T-helper 1 cell treated with Interleukin-12 subunit alpha and Interleukin-12 subunit beta and Interleukin-4 antibody, amounts not matched to agents 30 ng/mL and 1 ng/mL, for 36 hours (primary cell): ENCODE results near the gene PDIA2. TPM values are rescaled to one million over a fixed set of nuclear protein-coding genes. Genes with fewer than 3 reads are reported as not detected.

Experiments
- intact Hi-C: fragments of 100-400 bp; cut with micrococcal nuclease; formaldehyde crosslinking; loops from one replicate; pipeline ENCODE4 v1.15.1; 2024
- total RNA-seq: library from RNA; stranded (reverse); gene quantifications from 2 replicates; pipeline ENCODE4 v1.2.3, GENCODE V29; 2022

The PDIA2 gene
- total RNA-seq, 1 donor from 2014 or later: not detected

- intact Hi-C loops: no loop called here
Observed at GRCh38 chr16:296276-296675, 13.3 kb downstream of the PDIA2 start.

GRCh38 chr16:296806-297510 is 14.0 kb downstream of the PDIA2 start:
- intact Hi-C loops: no loop called here

GRCh38 chr16:297832-298231 is 14.9 kb downstream of the PDIA2 start:
- intact Hi-C loops: no loop called here

- intact Hi-C loops: no loop called here
Observed at GRCh38 chr16:301235-301634, 18.3 kb downstream of the PDIA2 start.

GRCh38 chr16:301950-302349 is 19.0 kb downstream of the PDIA2 start:
- intact Hi-C loops: no loop called here

- intact Hi-C loops: no loop called here
Observed at GRCh38 chr16:303760-304505, 21.0 kb downstream of the PDIA2 start.

DNA sequence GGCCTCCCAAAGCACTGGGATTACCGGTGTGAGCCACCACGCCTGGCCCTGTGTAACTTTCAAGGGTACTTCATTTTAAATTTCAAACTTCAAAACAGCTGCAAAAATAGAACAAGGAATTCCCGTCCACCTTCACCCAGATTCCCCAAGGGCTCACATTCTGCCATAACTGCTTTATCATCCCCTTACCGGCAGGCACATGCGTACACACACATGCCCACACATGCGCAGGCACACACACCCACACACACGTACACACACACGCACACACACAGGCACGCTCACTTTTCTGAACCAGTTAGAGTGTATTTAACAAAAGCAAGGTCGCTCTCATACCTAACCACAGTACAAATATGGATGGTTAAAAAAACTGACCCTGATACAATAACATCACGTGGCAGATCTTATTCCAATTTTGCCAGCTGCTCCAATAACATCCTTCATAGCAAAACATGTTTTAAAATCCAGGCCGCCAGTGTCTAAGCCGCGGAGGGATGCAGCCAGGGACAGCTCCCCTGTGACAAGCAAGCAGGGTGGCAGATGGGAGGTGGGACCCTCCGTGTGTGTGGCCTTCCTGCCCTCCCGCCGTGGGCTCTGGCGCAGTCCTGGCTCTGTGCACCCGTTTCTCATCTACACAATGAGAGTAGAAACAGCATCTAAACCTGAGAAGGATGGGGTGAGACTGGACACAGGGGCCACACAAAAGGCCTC is 23.1 kb downstream of the PDIA2 start:
- intact Hi-C loops: no loop called here

DNA sequence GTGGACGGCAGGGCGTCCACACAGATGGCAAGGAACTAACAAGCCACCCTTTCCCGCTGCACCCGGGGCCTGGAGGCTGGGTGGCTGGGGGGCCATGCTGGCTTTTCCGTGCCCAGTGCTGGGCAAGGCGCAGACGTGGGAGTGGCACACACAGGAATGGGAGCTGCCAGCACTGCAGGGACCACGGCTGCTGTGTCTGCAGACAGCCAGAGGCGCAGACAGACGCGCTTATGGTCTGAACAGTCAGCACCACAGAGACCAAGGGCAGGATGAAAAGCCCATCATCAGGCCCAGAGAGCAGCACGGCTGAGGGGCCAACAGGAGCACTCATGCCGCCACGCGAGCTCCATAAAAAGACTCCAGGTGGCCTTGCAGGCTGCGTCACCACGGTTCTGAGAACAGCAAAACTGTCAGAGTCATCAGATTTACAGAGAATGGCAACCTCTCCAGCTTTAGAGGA is 24.0 kb downstream of the PDIA2 start:
- intact Hi-C loops: no loop called here

DNA sequence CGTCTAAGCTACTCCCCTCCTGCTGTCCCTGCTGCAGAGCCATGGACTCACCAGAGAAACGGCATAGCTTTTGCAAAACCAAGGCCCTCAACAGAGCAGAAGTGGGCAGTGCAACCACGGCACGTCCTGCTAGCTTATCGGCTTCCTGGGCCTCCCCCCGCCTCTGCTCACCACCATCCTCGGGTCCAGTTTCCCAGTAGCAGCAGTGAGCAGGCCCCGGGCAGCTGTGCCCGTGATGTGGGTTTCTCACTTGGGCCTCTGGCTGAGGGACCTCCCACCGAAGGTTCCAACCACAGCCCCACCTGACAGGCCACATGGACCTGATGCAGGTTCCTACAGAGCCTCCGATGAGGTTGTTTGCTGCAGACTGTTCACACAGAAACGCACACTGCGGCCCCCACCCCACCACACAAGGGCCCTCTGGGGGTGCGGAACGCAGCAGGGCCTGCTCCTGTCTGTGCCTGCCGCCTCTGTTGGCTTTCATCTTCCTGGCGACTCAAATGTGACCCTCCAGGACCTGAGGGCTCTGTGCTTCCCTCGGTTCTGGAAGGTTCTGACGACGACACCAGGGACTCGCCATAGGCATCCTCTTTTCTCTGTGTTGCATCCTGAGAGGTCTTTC is 24.8 kb downstream of the PDIA2 start:
- intact Hi-C loops: no loop called here

GRCh38 chr16:309476-309875 is 26.5 kb downstream of the PDIA2 start:
- intact Hi-C loops: no loop called here

GRCh38 chr16:311725-312124 is 28.8 kb downstream of the PDIA2 start:
- intact Hi-C loops: no loop called here

DNA sequence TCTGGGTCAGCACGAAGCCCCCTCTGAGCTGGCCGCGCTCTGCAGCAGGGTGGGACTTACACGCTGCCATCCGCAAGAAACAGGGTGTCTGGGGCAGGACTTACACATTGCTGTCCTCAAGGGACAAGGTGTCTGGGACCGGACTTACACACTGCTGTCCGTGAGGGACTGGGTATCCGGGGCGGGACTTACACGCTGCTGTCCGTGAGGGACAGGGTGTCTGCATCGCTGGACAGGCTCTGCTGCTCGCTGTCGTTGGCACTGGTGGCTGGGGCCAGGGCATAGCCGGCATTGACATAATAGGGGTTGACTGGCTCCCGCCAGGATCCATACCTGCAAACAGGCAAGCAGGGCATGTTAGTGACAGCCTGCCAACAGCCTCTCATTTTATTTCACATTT is 31.4 kb downstream of the PDIA2 start:
- intact Hi-C loops: no loop called here

DNA sequence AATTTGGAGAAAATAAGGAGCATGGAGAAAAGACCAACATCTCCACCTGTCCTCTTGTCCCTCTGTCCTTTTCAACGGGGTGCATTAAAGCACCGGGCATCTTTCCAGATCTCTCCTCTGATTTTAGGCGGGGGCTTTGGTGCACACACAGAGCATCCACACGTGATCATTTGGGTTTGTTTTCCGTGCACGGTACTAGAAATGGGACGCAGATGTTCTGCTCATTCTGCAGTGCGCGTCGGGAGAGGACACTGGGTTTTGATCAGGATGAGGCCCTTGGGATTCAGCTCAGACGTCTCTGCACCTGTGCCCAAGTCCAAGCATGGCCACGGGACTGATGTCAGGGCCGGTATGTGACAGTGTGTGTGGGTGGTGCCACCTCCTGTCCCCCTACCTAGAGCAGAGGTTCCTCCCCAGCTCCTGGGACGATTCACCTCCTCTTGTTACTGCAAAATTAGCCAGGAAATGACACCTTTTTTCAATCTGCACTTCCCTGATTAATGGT is 31.9 kb downstream of the PDIA2 start:
- intact Hi-C loops: no loop called here

DNA sequence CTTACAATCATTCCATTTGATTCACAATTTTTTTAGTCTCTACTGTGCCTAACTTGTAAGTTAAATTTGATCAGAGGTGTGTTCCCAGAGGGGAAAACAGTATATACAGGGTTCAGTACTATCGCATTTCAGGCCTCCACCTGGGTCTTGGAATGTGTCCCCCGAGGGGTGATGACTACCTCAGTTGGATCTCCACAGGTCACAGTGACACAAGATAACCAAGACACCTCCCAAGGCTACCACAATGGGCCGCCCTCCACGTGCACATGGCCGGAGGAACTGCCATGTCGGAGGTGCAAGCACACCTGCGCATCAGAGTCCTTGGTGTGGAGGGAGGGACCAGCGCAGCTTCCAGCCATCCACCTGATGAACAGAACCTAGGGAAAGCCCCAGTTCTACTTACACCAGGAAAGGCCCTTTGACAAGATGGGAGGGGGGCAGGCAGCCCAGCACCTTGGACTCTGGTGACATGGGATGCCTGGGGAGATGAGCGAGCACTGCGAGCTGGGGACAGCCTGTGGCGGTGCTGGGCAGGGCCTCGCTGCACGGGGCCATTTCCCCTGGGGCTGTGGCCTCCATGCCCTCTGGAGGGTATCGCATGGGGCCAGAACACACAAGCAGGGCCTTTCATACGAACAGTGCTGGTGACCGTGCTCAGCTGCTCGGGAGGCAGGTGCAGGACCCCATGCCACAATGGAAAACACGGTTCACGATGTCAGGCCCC is 33.9 kb downstream of the PDIA2 start:
- intact Hi-C loops: no loop called here

- intact Hi-C loops: no loop called here
Observed at GRCh38 chr16:317583-317982, 34.6 kb downstream of the PDIA2 start.

DNA sequence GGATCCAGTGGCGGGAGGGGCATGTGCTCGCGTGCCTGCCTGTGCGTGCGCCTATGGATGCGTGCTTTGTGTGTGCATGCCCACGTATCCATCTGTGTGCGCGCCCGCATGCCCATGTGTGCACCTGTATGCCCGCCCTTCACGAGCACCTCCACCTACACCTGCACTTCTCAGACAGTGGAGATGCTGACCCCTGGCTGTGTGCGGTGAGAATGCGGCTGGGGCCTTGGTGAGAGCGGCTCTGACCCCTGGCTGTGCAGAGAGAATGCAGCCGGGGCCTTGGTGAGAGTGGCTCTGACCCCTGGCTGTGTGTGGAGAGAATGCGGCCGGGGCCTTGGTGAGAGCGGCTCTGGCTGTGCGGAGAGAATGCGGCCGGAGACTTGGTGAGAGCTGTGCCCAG is 35.7 kb downstream of the PDIA2 start:
- intact Hi-C loops: no loop called here

DNA sequence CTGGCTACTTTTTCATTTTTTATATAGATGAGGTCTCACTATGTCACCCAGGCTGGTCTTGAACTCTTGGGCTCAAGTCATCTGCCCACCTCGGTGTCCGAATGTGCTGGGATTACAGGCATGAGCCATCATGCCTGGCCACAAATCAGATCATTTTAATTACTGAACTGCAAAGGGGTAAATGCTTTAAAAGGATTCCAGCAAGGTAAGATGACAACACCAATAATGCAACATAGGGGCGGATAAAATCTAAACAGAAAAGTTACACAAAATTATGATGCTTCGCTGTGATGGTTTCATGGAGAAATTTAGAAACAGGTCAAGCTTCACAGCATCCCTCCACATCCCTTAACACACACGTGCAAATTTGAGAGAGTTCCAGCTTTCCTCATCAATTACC is 37.2 kb downstream of the PDIA2 start:
- intact Hi-C loops: no loop called here

DNA sequence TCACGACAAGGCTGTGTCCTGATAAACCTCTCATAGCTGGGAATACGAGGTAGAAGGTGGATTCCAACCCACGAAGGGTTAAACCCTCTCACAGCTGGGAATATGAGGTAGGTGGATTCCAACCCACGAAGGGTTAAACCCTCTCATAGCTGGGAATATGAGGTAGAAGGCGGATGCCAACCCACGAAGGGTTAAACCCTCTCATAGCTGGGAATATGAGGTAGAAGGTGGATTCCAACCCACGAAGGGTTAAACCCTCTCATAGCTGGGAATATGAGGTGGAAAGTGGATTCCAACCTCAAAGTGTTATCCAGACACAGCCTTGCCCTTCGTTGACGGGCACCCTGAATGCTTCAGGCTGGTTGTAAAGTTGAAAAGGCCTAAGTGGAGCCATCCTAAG is 38.6 kb downstream of the PDIA2 start:
- intact Hi-C loops: no loop called here

DNA sequence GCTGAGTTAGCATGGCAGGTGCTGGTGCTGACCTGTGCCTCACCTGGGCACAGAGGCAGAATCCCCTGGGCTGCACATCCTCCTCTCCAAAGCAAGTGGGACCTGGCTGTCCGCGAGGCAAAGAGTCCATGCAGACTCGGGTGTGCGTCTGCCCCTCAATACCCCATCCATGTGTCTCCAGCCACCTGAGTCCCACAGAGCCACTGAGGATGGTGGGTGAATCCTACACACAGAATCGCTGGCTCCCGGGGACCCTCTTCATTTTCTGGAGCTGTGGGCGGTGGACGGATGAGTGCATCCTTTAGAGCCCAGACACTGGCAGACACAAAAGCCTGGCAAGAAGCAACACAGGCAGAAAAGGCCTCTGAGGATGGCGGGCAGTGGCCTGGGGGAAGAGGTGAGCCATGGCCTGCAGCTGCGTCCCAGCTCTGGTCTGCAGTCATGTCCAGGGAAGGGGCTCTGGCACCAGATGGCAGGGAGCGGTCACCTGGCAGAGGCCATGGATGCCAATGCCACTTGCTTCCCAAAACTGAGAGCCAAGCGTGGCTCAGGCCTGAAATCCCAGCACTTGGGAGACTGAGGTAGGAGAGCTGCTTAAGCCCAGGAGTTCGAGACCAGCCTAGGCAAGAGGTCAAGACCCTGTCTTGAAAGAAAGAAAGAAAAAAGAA is 39.6 kb downstream of the PDIA2 start:
- intact Hi-C loops: no loop called here

DNA sequence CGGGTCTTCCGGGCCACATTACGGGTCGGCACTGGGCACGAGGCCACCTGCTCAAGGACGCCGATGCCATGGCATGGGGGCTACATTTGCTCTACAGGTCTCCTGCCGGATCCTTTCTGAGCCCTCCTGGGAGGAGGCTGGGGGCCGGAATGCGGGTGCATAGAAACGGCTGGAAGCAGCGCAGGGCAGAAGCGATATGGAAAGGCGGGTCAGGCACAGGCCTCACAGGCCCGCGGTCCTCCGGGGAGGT is 41.2 kb downstream of the PDIA2 start:
- intact Hi-C loops: loop anchor here (2.0 kb wide), 1 partner anchor 89 kb away; the partner anchor contains the start of gene FAM234A
